Globus pallidus (tissue), 1 donor: ENCODE results near the gene AOPEP.

Experiments used
- DNase-seq: peaks from one replicate; pipeline ENCODE4 v3.0.0-alpha.2; 2015; ENCODE audit warnings: low spot score

Gene AOPEP

DNA sequence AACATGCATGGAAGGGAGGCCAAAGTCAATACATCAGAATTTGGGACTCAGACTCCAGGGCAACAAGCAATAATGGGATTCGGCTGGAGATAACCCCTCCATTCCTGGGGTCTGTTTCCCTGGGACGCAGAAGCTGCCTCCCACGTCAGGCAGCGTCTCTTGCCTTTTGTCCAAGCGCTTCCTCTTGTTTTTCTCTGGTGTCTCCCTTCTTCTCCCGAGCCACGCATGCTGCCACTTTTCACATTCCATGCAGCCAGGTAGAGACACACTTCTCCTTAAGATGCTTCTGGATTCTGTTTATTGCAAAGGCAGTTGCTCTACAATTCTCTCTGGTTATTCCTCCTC lies 267.3 kb downstream of the AOPEP start:
- DNase-seq = no peak

DNA sequence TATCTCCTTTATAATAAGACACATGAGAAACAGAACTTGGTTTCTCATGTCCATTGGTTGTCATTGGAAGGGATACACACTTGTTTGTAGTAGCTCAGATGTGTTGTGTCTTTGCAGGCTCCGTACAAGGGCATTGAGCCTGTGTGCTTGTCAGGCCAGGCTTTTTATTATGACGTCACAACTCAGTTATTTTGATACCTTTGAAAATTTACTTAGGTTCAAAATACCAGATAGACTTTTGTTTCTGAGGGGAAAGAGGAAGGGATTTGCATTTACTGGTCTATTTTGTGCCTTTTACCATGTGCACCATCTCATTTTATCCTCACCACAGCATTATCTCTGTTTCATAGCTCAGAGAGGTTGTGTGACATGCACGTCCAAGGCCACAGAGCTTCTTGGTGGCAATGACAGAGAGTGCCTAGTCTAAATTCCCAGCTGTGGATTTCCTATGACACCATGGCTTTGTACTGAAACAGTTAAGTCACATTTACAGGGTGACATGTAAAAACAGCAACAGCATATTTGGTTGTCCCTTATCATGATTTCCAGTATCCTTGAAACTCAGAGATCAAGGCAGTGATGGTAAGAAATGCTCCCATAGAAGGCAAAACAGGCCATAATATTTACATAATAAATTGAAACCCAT lies 268.7 kb downstream of the AOPEP start:
- no peak for DNase-seq

DNA sequence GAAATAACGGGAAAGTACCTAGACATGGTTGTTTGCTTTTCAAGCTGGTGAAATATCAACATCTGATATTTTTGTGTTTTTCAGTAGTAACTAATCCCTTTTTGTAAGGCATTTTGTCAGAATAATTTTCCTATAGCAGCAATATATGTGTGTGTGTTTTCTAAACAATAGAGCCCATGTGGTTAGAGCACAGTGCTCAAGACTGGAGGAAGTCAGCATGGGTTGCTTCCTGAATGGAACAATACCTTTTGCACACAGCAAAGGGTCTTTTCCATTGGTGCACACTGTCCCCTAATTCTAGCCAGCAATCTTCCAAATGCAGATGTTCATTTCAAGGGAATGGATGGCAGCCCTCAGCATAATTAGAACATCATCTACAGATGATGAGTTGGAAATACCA lies 270.1 kb downstream of the AOPEP start:
- DNase-seq = no peak

DNA sequence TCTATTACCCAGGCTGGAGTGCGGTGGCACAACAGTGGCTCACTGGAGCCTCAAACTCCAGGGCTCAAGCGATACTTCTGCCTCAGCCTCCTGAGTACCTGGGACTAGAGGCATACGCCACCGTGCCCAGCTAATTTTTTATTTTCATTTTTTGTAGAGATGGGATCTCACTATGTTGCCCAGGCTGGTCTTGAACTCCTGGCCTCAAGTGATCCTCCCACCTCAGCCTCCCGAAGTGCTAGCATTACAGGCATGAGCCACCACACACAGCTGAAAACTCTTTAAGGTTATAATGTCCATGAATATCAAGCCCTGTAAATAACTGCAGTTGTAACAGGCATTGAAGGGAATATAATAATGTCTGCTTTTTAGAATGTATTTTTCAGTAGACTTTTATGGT lies 271.2 kb downstream of the AOPEP start:
- no peak for DNase-seq

DNA sequence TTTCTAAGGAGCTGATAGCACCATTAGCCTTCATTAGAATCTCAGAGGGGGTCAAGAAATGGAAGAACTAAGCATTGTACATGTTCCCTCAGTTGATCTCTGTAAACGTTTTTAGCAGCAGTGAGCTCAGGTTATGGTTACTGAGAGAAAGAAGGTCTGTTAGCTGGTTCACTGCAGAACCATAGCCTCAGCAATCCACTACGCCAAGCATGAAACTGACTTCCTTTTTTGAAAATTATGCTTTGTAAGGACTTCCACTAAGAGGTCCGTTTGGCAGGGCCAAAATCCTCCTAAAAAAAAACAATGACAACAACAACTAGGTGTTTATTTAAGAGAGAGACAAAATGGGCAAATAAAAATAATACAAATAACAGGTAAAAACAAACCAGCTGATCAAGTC lies 273.3 kb downstream of the AOPEP start:
- DNase-seq = no peak

DNA sequence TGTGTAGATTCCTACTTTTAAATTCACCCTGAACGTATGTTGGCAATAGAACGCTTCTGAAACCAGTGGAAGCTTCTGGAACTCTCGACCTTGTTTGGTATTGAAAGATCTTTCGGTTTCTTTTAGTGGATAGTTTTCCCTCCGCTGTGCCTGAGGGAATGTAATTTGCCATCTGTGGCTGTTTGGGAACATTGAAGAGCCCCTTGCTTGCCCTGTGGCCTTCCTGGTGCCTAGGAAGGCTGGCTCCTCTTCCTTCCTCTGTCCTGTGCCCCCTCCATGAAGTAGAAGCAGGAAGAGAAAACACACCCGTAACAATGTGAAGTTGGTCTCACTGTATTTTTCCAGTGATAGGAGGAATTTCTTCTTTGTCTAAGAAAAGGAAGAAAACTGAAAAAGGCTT lies 274.3 kb downstream of the AOPEP start:
- DNase-seq = no peak

DNA sequence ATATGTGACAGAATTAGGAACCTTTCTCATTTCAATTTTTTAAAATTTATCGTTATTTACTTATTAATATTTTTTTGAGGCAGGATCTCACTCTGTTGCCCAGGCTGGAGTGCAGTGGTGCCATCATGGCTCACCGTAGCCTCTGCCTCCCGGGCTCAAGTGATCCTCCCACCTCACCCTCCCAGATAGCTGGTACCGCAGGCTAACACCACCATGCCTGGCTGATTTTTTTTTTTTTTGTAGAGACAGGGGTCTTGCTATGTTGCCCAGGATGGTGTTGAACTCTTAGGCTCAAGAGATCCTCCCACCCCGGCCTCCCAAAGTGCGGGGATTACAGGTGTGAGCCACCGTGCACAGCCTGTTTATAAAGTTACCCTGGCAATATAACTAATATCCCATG lies 275.2 kb downstream of the AOPEP start:
- DNase-seq = no peak

DNA sequence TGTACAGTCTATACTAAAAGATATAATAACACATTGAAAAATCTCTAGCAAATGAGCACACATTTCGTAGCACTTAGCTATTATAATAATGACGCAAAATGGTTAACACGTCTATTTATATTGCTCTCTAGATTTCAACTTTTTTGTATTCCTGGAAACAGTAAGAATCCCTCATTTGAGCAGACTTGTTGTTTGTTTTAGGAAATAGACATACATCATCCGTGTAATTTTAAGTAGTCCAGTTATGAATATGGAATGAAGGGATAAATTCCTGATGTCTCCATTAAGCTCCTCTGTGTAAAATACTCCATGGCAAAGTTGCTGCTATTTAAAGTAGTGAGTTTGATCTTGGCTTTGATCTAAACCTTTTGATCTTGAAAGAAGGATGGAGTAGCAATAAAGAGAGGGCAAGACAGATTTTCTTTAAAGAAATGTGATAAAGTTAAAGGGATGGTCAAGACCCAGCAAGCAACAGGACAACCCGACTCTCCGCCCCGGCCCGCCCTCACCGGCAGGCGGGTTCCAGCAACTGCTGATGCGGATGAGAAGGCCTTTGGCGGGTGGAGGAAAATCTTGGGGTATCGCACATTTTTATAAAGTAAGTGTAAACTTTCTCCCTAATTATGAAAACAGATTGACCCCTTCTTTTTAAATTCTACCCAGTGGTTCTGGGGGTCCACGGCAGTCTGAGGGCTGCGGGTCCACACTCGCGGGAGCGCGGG lies 277.4 kb downstream of the AOPEP start:
- DNase-seq = no peak

DNA sequence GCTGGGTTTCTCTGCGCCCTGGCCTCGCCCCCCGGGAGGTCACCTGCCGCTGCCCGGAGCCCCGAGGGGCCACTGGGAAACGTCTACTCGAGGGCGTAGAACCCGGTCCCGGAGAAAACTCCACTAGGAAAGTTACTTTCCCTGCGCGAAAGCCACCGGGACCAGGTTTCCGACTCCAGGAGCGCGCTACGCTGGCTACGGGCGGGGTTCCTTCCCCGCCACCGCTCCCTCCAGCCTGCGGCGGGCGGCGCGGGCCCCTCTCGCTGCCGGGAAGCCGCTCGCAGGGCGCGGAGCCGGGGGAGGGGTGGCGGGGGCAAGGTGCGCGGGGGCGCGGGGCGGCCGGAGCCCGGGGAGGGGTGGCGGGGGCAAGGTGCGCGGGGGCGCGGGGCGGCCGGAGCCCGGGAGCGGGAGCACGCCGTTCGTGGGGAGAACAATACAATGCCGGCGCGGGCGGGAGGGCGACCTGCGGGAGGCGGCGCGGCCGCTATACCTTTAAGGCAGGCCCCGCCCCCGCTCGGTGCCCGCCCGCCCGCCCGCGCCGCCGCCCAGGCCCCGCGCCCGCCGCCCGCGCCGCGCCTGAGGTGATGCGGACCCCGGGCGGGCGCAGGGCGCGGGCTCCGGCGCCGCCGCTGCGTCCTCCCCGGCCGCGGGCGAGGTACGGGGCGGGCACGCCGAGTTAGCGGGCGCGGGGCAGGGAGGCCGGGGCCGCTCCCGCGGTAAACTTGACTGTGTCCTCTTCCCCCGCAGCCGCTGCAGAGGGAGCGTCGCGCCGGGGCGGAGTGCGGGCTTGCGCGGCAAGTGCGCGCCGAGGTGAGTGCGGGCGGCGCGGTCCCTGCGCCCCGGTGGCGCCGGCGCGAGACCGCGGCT lies 278.1 kb downstream of the AOPEP start:
- no peak for DNase-seq

DNA sequence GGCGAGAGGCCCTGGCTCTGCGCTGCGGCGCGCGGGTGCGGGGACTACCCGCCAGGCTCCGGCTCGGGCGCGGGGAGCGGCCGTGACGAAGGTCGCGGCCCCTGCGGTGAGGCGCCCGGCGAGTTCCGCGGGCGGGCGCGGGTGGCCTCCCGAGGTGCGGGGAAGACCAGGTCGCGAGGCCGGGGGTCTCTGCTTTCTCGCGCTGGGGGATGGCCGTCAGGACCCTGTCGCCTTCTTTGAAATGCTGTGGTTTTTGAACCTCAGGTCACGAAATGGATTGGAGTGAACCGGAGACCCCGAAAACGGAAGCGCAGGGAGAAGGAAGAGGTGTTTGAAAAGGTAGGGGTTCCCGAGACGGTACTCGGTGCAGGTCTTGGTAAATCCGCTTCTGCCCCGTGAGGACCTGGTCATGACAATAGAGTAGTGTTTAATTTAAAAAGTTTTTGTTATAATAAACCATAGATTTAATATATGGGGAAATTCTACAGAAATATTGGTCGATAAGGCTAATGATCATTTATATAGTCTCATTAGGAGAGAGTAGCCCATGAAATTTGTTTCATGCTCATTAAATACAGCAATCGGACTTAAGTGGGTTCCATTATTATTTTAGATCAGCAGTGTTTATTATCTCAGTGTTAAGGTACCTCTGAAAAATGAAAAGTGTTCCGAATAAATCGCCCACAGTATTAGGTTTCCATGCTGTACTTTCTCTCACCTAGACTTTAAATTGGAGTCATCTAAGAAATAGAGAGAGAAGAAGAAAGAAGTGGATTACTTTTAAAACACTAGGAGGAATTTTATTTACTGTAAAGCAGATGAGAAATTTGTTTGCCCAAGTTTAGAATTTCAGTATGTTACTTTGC lies 279.0 kb downstream of the AOPEP start:
- no peak for DNase-seq

DNA sequence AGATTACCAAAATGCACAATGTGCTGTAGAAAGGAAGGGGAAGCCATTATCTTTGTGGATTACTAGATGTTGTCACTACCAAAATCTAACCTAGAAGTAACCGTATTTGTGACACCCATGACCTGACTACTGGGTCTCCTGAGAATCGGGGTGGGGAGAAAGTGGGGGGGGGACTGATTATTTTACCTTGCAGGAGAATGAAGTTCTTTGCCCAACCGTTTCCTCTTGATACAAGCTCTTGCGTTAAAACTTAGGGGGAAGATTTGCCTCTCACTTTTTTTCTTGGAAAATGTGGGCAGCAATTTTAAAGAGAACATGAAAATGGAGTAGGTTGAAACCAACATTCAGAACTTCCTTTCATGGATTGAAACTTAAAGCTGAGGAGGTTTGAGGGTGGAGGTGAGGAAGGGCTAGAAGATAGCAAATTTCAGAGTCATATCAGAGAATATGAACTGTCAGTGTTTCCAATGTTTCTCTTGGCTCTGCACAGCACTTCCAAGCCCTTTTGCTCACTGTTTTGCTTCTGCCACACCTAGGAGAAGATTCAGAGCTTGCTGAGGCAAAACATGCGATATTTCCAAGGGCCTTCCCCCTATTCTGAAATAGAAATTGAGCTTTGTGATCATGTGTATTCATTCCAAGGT lies 280.8 kb downstream of the AOPEP start:
- no peak for DNase-seq

DNA sequence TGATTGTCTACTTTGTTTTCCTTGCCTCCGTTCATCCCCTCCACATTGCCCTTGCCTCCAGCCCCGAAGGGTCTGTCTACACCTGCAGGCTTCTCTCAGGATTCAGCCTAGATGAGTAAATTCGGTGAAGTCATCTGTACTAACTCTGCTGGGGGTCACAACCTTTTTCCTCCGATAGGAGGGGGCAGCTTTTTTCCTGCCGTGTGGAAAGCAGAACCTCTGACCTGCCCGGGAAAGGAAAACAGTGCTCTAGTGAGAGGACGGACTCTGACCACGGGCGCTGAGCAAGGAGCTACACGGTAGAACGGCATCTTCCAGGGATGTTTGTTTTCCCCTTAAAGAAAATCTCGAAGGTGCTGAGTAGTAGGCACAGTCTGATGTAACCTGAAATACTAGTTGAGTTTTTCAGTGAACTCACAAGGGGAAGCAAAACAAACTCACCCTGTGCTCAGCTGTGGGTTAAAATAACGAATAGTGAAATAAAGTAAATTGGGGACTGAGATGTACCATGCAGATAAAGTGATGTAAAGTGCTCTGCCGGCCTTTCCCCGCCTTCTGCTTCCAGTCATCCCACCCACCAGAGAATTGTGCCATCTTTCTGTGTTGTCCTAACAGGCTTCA lies 281.8 kb downstream of the AOPEP start:
- no peak for DNase-seq

DNA sequence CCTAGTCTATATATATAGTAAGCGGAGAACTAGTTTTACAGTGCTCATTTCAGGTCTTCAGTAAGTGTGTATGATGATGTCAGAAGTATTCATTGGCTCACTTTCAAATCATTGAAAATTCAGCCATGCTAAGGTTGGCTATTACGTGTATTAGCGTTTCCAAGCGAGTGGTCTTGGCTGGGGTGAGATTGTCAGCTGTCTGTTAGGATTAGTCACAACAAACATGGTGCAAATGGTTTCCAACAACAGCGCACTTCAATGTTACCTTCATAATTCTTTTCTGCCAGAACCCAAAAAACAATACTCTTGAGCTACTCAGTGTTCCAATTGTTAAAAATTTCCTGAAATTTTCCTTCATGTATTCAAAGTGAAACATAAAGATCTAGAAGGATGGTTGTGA lies 283.0 kb downstream of the AOPEP start:
- DNase-seq = no peak

DNA sequence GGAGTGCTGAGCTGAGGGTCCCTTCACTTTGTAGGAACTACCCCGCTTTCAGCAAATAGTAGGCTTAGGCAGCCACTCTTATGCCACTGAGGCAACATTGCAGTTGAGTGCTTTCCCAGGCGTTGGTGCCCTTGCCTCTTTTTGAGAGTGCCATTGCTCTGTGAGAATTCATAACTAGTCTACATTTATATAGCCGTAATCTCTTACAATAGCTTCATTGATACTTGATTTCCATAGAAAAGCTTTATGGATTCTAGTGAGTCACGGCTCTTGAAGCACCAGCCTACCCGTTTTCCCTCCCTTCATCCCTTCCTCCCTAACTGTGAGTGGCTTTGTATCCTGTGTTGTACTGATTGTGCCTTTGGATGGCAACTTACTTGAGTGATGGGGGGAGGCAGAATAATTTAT lies 283.9 kb downstream of the AOPEP start:
- peak; percentile 89 for DNase-seq

DNA sequence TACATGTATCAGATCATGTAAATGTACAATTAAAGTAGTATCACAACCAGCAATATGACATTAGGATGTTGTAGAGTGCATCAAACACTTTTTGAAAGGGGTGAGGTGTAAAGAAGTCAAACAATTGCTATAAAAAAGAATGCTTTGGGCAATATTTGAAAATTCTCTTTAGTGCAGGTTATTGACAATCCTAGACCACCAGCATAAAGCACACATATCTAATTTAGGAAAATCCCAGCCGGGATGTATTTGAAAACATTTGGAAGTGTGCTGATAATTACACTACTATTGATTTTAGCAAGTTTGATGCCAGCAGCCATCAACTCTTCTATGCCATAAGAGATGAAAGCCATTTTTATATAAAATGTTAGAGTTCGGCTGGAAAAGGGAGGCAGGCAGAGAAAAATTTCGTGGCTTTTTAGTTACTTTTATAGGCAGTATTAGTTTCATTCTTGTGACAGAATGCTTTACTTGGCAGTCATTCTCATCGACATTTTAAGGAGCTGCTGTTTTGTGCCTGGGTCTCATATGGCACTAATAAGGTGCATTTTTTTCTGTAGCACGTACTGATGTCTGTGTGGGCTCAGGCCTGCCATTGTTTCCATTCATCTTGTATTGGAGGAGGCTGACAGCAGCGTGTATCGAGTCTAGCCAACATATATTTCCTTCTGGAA lies 285.7 kb downstream of the AOPEP start:
- no peak for DNase-seq

DNA sequence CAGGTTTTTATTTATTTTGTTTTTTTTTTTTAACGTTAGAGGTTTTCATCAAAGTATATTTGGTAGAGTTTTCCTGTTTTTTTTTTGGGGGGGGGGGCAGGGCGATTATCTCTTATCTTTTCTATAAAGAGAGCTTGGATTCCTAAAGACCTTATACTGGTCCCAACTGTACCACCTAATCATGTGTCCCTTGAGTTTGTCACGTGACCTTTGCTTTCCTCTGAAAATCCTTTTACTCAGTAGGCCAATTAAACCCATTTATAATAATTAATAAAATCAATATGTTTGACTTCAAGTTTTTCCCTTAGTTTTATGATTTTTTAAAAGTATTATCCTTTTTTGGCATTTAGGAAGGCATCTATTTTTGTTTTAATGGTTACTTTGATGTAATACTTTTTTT lies 286.4 kb downstream of the AOPEP start:
- no peak for DNase-seq

DNA sequence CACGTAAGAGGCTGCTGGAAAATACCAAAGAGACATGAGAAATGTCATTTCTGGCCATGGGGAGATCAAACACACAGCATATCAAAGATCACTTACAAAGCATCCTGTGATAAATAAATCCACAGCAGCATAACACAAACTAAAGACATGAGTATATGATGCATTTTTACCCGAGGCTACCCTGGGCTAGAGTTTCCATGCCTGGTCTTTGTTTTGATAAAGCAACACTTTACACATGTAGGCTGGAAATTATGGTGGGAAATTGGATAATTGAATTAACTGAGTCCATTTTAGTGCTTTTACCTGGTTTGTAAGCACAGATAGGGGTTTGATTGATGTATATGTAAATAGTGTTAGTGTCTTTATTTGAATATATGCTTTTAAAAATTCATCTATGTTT lies 288.4 kb downstream of the AOPEP start:
- DNase-seq = no peak

DNA sequence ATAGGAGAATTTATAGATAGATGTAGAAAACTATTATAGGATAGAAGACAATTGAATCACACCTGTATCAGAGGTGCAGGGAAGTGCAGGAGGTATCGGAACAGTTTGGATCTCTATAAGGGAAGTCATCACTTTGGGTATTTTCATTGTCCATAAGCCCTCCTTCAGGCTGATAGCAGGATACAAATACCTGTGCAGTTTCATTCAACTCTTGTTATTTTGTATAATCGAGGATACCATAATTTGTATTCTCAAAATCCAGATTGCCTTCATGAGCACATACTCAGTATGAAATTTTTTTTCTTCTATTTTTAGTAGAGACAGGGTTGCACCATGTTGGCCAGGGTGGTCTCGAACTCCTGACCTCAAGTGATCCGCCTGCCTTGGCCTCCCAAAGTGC lies 289.1 kb downstream of the AOPEP start:
- no peak for DNase-seq

DNA sequence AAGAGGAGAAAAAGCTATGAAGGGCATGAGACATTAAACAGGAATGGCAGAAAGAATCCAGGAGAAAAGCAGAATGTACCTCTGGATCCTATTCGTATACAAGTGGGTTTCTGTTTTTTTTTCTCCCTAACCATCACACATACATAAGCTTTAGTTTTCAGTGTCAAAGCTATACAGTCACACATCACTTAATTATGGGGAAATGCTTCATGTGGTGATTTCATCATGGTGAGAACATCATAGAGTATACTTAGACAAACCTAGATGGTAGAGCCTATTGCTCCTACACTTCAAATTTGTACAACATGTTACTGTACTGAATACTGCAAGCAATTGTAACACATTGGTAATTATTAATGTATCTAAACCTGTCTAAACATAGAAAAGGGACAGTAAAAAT lies 290.6 kb downstream of the AOPEP start:
- no peak for DNase-seq

DNA sequence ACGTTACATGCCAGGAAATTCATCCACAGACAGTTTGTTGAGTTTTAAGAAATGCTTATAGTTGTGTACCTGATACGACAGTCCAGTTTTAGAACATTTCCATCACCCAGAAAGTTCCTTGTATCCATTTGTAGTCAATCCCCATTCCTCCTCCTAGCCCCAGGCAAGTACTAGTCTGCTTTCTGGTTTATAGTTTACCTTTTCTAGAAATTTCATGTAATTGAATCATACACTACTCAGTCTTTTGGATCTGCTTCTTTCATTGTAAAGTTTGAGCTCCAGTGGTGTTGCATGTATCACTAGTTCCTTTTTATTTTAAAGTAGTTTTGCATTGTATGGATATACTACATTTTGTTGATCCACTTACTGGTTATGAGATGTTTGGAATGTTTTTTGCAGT lies 291.2 kb downstream of the AOPEP start:
- no peak for DNase-seq
